ENCODE data around the gene PDK2.

The PDK2 gene

GRCh38 chr17:50080096-50080480 lies 15.1 kb upstream of the PDK2 start:
- DNase-seq, result no peak

- no peak for DNase-seq
Observed at GRCh38 chr17:50080827-50081226, 14.3 kb upstream of the PDK2 start.

DNA sequence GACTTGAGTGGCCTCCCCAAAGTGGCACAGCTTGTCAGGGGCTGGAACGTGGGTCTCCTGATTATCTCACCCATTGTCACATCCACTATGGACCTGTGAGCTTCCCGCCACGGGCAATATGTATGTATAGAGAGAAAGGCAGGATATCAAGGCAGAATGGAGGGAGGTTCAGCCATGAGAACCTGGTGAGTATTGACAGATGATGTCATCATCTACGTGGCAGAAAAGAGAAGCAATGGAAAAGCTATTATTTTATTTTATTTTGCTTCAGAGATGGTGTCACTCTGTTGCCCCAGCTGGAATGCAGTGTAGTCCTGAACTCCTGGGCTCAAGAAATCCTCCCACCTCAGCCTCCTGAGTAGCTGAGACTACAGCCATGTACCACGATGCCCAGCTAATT lies 13.4 kb upstream of the PDK2 start:
- no peak for DNase-seq

DNA sequence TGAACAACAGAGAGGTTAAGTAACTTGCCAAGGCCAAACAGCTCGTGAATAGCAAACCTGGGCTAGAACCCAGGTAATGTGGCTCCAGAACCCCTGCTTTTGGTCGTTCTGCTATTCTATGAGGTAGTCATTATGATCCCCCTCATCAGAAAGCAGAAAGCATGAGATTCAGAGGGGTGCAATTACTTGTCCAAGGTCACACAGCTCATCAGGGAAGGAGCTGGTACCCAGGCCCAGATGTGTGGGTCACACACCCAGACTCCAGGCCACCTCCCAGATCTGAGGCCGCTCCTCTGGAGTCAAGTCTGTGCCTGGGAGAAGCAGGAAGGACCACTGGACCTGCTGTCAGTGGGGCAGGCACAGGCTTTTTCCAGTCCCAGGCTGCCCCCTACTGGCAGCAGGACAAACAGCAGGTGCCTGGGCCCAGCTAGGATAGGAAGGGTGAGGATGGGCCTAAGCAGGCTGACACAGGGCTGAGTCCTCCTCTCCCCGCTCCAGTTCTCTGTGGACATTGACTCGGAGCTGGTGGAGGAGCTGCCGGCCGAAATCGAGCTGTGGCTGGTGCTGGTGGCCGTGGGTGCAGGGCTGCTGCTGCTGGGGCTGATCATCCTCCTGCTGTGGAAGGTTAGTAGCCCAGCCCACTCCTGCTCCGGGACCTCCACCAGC lies 7.8 kb upstream of the PDK2 start:
- peak; percentile 85 for DNase-seq

DNA sequence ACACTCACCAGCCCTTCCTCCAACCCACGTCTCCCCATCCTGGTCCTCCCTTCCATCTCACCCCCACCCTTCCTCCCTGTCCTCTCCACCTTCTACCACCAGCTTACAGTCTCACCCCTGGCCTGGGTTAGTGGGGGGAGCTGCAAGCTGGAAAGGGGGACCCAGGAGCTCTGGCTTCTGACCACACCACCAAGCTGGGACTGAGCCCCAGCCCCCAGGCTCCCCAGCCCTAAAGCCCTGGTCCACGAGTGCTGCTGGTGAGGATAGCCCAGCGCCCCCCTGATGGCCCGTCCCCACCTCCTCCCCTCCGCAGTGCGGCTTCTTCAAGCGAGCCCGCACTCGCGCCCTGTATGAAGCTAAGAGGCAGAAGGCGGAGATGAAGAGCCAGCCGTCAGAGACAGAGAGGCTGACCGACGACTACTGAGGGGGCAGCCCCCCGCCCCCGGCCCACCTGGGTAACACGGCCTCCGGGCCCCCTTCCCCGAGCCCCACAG lies 7.2 kb upstream of the PDK2 start:
- no peak for DNase-seq

GRCh38 chr17:50088952-50089825 lies 6.0 kb upstream of the PDK2 start:
- DNase-seq, result no peak

DNA sequence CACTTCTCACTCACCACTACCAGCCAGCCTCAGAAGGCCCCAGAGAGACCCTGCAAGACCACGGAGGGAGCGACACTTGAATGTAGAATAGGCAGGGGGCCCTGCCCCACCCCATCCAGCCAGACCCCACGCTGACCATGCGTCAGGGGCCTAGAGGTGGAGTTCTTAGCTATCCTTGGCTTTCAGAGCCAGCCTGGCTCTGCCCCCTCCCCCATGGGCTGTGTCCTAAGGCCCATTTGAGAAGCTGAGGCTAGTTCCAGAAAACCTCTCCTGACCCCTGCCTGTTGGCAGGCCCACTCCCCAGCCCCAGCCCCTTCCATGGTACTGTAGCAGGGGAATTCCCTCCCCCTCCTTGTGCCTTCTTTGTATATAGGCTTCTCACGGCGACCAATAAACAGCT lies 5.1 kb upstream of the PDK2 start:
- DNase-seq, result no peak

DNA sequence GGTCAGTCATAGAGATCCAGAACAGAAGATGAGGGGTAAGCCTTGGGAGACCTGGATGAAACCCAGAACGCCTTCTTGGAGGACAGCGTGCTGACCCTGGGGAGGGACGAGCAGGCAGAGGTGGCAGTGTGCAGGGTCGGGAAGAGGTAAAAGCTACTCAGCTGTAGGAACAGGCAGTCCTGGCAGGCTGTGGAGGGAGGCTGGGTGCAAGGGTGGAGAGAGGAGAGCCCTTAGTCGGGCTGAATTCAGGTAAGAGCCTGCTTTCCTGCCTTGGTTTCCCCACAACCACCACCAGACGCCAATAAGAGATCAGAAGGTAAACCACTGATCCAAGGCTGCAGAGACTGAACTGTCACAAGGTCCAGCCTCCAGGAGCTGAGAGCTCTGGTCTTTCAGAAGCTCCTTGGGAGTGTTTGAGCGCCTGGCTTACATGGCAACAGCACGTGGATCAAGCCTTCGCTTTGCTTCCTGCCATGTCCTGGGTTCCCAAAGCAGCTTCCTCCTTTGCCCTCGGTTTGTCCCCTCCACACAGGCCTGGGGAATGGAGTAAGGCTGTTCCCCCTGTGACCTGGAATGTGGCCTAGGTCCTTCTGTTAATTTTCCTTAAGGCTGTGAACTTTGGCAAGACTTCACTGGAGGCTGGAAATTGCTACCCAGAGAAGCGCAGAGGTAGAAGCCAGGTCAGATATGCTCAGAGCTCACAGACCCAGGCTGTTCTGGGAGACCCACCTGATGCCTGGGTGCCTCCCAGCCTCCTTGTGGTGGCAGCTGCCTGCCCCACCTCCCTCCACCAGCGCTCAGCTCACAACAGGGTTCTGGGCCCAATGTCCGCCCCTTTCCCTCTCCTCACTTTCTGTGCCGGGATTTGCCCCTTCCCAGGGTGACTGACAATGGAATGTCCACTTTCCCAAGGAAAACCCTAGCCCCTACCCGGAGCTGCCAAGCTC lies 3.9 kb upstream of the PDK2 start:
- no peak for DNase-seq

GRCh38 chr17:50091918-50092285 lies 3.2 kb upstream of the PDK2 start:
- DNase-seq, result no peak

GRCh38 chr17:50093246-50093645 lies 1.9 kb upstream of the PDK2 start:
- no peak for DNase-seq

DNA sequence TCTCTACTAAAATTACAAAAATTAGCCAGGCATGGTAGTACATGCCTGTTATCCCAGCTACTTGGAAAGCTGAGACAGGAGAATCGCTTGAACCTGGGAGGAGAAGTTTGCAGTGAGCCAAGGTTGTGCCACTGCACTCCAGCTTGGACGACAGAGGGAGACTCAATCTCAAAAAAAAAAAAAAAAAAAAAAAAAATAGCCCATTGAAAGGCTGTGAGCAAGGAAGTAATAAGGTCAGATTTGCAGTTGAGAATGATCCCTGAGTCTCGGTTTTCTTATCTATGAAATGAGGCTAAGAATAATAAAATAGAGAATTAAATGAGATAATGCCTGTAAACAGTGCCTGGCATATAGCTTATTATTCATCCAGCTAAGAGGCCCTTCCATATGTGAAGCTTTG lies 1.3 kb upstream of the PDK2 start:
- DNase-seq, result no peak

DNA sequence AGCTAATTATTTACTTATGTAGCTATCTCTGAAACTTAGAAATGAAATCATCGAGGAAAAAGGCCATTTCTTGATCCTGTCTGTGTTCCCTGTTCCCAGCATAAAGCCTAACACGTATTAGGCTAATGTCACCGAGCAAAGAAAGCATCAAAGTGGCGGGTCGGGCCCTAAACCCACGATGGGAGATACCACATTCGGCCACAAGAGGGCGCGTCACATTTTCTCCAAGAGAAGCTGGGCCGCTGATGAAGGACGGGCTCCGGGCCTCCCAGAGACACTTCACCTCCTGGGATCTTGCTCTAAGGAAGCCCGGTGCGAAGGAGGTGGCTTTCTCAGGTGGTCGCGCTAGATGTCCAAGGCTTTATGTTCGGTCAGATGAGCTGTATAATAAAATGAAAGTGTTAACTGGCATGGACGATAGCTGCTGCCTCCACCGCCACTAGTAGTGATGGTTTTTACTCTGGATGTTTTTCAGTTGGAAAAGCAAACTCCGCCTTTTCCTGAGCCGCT lies 853 bp upstream of the PDK2 start:
- DNase-seq, result peak; percentile 92

GRCh38 chr17:50095626-50096037 lies 481 bp downstream of the PDK2 start:
- DNase-seq, result no peak

- DNase-seq, result no peak
Observed at GRCh38 chr17:50096092-50096491, 941 bp downstream of the PDK2 start.

DNA sequence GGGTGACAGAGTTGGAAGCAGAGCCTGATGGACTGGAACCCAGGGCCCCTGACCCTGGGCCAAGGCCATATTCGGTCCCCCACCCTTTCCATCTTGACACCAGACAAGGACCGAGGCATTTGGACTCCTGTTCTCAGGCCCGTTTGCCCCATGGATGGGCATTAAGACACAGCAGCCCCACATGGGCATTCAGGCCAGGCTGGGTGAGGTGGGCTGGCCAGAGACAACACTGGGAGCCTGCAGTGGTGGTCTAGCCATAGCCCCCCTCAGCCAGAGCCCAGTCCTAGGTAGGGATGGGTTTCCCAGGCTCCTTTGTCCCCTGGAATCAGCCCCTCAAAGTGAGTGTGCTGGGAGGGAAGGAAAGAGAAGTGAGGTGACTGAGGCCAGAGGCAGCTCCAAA lies 1.6 kb downstream of the PDK2 start:
- DNase-seq, result no peak

GRCh38 chr17:50097455-50097854 lies 2.3 kb downstream of the PDK2 start:
- DNase-seq, result no peak

GRCh38 chr17:50097926-50098325 lies 2.8 kb downstream of the PDK2 start:
- no peak for DNase-seq

GRCh38 chr17:50098583-50098982 lies 3.4 kb downstream of the PDK2 start:
- no peak for DNase-seq

GRCh38 chr17:50099003-50099402 lies 3.9 kb downstream of the PDK2 start:
- no peak for DNase-seq

DNA sequence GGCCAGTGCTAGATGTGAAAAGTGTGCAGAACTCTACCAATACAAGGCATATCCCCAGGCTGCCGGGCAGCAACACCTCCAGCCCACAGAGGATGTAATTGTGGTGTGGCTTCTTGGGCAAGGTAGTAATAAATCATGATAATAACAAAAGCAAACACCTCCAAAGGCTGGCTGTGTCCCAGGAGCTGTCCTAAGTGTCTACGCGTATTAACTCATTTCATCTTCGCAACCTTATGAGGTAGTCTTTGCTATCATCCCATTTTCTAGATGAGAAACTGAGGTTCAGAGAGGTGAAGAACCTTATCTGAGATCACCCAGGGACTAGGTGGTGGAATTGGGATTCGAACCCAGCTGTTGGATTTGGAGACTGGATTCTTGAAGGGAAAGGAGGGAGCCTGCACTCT lies 5.3 kb downstream of the PDK2 start:
- DNase-seq, result no peak

GRCh38 chr17:50100921-50101345 lies 5.8 kb downstream of the PDK2 start:
- DNase-seq, result no peak

GRCh38 chr17:50101346-50102163 lies 6.4 kb downstream of the PDK2 start:
- DNase-seq, result no peak
